NCI-H1694 (cell line): ENCODE results near the gene SELENOF.

Experiments
- DNase-seq: peaks from one replicate; lab custom pipeline; 2025; lab: John Stamatoyannopoulos, UW

SELENOF gene

DNA sequence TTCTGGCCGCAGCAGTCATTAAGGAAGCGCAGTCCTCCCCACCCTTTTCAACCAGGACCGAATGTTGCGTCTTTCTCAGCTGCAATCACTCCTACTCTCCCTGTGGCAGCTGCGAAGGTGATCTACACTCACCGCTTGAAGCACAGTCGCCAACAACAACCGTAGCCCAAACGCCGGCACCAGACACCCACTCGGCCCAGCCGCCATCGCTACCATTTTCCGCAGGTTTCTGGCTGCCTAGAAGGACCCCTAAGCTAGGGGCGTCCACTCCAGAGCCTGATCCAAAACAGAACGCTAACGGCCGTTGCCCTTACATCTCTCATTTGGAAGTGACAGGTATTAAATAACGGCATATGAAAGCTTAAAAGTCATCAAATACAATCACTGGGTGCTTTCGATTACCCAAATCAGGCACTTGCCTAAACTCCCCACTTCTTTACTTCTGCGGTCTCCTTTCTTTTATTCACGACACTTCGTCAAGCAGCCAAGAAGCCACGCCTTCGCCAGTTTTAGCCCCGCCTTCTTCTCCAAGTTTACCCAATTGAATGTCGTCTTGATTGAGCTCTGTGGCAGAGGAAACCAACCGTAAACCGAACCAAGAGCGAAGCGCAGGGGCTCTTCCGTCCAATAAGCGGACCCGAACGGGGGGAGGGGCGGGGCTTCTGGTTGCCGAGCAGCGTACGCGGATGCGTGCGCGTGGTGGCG is at the start of gene SELENOF:
Gene SELENOF (minus strand): TSS at position 231 of the 705 bp plus-strand sequence. CDS start 15 bp downstream, at position 216.
- peak; percentile 100 for DNase-seq

DNA sequence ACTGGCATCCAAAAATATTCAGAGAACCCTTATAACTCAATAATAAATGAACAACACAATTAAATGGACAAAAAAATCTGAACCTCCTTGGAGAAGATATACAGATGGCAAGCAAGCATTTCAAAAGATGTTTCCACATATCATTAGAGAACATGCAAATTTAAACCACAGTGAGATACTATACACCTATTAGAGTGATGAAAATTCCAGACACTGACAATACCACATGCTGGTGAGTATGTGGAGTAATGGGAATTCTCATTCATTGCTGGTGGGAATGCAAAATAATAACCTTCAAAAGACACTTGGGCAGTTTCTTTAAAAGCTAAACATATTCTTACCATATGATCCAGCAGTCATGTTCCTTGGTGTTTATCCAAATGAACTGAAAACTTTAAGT is 46.6 kb upstream of the SELENOF start:
- no peak for DNase-seq

DNA sequence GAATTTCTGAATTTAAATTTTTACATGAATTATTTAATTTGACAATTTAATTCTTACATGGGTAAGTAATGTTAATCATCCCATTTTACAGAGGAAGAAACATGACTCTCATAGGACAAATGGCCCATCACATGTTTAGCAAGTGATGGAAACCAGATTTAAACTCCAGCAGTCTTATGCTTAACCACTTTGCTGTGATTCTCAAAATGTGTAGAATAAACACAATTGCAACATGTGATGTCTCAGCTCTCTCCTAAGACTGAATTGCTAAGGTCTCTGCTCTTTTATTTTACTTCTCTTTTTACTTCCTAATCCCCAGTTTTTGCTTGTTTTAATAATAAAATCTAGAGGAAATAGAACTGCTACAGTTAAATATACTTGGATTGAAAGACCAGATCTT is 43.3 kb upstream of the SELENOF start:
- no peak for DNase-seq

DNA sequence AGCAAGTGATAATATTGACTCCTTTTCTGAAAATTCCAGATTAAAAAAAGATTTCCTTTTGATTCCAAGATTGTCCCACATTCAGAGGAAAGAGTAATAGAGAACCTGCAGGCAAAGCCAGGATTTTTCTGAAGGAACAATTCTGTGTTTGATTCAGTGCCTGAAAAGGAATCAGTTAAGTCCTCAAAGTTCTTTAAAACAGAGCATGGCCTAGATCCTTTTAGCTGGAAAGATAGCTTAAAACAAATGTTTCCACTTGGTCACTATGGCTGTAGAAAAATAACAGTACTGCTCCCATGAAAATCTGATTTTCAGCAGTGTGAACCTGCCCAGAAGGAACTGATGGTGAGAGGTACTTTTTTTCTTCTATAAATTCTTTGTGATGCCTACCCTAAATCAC is 42.3 kb upstream of the SELENOF start:
- no peak for DNase-seq

DNA sequence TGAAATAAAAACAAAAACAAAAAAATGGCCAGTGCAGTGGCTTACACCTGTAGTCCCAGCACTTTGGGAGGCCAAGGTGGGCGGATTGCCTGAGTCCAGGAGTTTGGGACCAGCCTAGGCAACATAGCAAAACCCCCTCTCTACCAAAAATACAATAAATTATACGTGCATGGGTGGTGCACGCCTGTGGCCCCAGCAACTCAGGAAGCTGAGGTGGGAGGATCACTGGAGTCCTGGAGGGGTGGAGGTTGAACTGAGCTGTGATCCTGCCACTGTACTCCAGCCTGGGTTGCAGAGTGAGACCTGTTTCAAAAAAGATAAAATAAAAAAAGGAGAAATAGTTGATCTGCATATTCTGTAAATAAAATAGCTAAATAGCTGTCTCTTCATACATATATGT is 41.8 kb upstream of the SELENOF start:
- no peak for DNase-seq

DNA sequence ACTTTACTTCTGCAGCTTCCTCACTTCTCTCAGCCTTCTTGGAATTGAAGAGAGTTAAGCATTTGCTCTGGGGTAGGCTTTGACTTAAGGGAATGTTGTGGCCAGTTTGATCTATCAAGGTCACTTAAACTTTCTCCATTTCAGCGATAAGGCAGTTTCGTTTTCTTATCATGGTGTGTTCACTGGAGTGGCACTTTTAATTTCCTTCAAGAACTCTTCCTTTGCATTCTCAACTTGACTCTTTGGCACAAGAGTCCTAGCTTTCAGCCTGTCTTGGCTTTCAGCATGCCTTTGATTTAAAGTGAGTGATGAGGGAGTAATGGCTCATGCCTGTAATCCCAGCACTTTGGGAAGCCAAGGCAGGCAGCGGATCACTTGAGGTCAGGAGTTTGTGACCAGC is 39.2 kb upstream of the SELENOF start:
- DNase-seq: no peak

DNA sequence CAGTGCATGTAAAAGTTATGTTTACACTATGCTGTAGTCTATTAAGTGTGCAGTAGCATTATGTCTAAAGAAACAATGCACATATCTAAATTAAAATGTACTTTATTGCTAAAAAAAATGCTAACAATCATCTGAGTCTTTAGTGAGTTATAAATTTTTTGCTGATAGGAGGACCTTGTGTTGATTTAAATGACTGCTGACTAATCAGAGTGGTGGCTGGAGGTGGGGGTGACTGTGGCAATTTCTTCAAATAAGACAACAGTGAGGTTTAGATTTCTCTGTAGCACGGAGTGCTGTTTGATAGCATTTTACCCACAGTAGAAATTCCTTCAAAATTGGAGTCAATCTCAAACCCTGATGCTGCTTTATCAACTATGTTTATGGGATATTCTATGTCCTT is 37.5 kb upstream of the SELENOF start:
- no peak for DNase-seq

DNA sequence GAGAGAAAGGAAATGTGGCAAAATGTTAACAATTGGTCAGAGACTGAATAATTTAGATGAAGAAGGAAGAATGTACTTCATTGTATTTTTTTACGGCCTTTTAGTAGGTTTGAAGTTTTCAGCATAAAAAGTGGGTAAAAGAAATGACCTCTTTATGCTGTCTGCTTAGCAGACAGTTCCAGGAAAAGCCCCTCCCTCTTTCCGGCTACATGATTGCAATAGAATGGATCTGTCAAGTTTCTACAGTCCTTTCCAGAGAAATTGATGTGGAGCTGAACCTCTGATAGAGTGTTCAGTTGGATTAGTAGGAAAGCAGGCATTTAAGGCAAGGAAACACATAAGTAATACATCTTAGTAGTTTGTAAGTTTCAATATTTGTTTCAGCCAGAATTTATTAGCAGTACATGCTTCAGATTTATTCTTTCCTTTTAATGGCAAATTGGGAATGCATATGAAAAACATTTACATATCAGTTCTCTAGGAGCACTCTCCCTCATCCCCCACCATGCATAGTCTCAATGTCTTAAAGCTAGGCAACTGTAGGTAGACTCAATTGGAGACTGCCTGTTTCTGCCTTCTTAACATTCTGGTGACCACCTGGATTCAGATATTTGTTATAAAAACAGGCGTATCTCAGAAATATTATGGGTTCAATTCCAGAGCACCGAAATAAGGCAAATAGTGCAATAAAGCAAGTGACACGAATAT is 36.9 kb upstream of the SELENOF start:
- DNase-seq: no peak

DNA sequence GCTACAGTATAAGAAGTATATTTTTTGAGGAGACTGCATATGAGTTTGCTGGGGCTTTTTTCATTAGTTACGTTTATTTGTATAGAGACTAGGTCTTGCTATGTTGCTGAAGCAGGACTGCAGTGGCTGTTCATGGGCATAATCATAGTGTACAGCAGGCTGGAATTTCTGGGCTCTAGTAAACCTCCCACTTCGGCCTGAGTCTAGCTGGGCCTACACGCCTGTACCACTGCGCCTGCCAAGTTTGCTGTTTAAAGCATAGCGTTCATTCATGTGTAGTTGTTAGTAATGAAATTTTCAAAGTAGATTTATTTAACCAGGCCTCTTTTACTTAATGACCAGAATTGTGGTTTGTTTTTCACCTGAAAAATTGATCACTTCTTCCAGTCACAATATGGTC is 34.3 kb upstream of the SELENOF start:
- DNase-seq: no peak

DNA sequence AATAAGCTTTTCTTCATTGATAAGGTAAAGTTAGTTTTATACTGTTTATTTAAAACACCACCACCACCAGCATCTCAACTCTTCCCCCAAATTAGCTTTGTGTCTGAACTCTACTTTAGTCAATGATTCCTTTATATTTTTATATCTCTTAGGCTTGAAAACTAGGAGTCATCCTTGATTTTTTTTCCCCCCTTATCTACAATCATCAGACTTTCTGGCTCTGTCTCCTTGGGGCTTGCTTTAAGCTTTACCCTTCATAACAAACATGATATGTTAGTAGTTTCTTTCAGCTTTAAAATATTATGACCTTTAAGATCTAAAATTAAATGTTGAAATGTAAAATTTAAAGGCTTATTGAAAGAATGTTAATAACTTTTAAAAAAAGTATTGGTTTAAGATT is 28.8 kb upstream of the SELENOF start:
- no peak for DNase-seq

DNA sequence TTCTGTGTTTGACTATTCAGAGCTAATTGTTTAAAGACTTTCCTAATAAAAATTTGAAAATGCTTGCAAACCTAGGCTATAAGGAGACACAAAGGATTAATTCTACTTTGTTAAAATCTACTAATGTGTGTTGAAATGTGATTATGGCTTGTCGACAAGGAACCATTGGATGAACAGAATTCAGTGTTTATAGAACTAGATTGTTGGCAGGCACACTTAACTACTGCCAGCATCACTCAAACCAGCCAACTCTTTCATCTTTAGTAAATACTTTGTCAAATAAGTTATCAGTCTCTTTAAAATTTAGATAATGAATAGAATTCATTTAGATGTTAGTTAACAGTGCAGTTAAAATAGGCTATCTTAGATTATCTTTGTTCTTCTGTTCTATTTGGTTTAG is 28.1 kb upstream of the SELENOF start:
- DNase-seq: no peak

DNA sequence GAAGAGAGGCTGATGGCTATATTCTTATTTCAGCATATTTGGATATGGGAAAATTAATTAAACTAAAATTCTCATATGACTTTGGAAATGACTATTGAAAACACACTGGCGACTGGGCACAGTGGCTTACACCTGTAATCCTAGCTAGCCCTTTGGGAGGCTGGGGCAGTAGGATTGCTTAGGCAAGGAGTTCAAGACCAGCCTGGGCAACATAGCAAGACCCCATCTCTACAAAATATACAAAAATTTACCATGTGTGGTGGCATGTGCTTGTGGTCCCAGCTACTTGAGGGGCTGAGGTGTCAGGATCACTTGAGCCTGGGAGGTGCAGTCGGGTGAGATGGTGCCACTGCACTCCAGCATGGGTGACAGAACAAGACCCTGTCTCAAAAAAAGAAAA is 26.7 kb upstream of the SELENOF start:
- no peak for DNase-seq

DNA sequence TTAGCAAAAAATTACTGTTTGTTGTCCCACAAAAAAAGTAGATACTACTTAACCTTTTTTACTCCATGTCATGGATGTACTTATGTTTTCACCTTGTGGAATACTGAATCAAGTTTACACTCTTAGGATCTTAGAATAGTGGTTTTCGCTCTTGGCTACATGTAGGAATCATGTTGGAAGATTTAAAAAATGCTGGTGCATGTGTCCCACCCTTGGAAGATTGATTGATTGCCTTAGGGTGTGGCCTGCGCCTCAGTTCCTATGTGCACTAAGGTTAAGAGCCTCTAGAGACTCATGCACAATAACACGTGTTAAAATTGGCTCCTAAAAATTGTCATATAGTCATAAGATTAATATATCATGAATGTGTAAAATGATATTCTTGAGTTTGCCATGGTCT is 25.5 kb upstream of the SELENOF start:
- no peak for DNase-seq

DNA sequence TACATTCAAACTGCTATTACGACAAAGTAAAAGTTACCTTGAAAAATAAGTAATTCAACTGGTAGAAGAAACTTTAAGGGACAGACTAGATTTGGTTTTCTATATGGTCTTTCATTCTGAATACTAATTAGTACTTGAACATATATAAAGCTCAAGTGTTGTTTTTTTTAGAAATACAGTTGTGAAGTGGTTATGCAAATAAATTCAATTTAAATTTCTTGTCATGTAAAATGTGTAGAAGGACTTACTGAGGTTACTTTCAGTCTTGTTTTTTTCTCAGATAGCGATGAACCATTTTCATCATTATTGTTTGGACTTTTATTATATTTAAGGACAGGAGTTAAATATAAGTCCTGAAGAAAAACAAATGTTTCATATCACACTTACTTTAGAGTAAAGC is 24.9 kb upstream of the SELENOF start:
- no peak for DNase-seq

DNA sequence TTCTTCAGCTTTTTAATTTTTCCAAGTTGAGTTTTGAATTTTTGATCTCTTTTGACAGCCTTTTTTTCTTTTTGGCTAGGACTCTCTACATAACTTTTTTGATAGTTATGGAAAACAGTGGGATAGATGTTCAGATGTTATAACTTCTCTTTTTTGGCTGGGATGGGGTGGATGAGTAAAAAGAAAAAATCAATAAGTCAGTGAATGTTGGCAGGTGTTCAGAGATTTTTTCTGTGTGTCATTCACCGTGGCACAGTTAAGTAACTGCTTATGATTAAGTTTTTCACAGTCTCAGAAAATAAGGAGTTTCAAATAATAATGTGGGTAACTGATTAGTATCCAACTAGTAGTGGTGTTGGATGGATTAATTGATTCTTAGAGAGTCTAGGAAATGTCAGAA is 24.5 kb upstream of the SELENOF start:
- no peak for DNase-seq

DNA sequence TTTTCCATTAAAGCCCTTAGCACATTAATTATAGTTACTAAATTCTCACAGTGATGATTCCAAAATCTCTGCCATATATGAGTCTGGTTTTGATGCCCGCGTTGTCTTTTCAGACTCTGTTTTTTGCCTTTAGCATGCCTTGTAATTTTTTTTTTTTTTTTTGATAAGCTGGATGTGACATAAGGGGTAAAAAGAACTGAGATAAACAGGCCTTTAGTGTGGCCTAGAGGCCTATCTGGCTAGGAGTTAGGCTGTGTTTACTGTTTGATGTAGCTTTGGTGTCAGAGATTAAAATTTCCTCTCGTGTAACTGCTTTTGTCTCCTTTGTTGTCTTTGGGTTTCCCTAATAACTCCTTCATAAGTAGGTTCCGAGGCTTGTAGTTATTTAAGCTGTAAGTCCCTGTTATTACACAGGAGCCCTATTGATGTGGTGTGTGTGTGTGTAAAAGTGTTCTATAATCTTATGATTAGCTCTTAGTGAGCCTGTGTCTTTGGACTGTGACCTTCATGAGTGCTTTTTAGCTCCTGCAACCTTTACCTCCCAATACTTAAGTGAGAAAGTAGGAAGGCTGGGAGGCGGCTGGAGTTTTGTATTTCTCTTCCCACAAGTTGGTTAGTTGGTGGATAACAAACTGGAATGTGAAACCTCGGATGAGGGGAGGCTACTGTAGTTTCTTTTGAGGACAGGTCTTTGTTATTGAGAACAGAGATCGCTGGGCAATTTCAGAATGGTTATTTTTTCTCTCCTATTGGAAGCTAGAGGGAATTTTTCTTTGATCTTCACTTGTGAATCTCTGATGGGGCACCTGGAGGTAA is 19.8 kb upstream of the SELENOF start:
- no peak for DNase-seq

DNA sequence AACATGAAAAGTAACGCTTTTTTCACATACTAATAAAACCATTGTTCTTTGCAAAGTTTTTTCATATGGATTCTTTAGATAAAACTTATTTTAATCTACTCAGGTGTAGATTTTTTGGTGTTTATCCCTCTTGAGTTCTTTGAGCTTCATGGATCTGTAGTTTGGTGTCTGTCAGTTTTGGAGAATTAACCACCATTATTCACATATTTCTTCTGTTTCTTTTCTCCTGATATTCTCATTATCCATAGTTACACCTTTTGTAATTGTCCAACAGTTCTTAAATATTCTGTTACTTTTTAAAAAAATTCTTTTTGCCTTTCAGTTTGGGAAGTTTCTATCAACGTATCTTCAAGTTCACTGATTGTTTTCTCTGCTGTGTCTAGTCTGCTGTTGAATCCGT is 19.1 kb upstream of the SELENOF start:
- DNase-seq: no peak

DNA sequence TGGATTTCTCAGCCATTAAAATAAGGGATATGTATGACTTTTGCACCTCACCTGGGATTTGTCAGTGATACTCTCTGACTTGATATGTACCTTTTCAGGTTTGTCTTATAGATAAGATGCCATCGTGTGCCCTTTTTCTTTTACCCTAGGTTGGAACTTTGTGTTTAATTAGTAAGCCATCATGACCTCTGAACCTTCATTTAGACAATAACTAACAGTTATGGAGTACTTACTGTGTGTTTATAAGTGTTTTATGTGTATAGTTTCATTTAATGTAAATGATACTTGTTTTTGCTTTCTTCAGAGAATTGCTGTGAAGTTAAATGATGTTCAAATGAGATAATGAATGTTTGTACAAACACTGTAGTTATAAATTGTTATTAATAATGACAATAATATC is 14.9 kb upstream of the SELENOF start:
- DNase-seq: no peak

DNA sequence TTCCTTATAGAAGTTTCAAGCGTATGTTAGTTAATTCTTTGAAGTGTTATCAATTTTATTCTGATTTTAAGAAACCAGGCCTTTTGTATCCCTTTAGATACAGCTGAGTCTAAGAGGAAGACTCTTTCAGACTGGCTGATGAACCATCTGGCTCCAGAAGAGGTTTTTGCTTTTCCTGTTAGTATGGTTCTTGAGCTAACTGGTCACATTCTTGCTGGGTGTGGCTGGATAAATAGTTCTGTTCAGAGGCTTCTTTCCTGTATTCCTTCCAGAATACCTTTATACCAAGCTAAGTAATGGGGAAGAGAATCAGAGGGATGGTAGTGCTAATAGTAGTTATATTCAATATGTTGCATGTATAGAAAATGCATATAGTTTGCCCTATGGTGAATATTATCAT is 13.0 kb upstream of the SELENOF start:
- DNase-seq: no peak

DNA sequence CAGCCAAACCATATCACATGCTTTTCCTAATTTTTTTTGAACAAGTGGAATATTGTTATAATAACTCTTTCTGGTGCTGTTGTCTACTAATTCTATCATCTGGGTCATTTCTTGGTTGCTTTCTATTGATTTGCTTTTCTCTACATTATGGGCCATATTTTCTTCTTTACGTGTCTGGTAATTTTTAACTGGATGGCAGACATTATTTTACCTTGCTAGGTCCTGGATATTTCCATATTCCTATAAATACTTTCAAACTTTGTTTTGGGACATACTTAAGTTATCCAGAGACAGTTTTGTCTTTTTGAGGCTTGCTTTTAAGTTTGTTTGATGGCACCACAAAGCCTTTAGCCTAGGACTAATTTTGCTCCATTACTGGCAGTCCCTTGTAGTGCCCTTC is 11.8 kb upstream of the SELENOF start:
- no peak for DNase-seq

DNA sequence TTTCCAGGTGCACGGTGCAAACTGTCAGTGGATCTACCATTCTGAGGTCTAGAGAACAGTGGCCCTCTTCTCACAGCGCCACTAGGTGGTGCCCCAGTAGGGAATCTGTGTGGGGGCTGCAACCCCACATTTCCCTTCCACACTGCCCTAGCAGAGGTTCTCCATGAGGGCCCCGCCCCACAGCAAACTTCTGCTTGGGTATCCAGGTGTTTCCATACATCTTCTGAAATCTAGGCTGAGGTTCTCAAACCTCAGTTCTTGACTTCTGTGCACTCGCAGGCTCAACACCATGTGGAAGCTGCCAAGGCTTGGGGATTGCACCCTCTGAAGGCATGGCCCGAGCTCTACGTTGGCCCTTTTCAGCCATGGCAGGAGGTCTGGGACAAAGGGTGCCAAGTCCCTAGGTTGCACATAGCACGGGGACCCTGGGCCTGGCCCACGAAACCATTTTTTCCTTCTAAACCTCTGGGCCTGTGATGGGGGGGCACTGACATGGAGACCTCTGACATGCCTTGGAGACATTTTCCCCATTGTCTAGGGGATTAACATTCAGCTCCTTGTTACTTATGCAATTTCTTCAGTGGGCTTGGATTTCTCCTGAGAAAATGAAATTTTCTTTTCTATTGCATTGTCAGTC is 10.5 kb upstream of the SELENOF start:
- DNase-seq: no peak

DNA sequence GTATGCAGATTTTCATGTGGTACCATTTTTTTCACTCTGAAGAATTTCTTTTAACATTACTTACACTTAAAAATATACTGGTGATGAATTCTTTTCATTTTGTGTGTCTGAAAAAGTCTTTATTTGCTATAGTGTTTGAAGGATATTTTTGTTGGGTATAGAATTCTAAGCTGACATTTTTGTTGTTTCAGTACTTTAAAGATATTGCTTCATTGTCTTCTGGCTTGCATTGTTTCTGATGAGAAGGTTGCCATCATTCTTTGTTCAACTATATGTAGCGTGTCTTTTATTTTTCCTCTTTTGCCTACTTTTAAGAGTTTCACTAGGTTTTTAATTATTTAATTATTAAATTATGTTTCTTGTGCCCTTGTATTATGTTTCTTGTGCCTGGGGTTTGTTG is 8.5 kb upstream of the SELENOF start:
- DNase-seq: no peak

DNA sequence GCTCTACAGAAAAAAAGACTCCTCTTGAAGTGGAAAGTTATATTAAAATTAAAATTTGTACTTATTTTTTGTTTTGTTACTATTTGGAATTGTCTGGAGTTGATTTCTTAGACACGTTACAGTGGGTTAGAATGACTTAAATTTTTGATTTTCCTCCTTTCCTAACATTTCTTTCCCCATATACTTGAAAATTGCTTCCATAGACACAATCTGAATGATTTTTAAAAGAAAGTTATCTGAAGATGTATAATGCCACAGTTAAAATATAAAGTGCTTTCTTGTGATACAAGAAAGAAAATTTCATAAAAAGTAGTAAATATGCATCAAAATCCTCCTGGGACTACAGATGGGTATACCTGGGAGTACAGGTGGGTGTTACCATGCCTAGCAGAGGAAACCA is 2.8 kb upstream of the SELENOF start:
- DNase-seq: no peak
